Activated CD8-positive, alpha-beta T cell treated with anti-CD3 and anti-CD28 coated beads for 36 hours (primary cell): ENCODE results near the gene CAMK2G. TPM values are rescaled to one million over a fixed set of nuclear protein-coding genes. Genes with fewer than 3 reads are reported as not detected.
A peak's percentile ranks its signal among the peaks of the same experiment; 100 is the strongest.

Experiments used
- ATAC-seq: fragments of 200-7000 bp; cut with Tn5 transposase; one replicate; pipeline ENCODE4 v1.10.0; 2021; ENCODE audit warnings: mild to moderate bottlenecking, moderate library complexity
- CTCF ChIA-PET: fragments of 350-600 bp; sonication (Branson Sonifier 250); formaldehyde crosslinking; loops from one replicate; lab custom pipeline; 2021; ENCODE audit warnings: antibody characterized with exemption; lab: Charles Lee
- POLR2A ChIA-PET: fragments of 350-600 bp; sonication (Branson Sonifier 250); formaldehyde crosslinking; loops from one replicate; lab custom pipeline; 2021; ENCODE audit warnings: antibody characterized with exemption; lab: Charles Lee
- DNase-seq: peaks from one replicate; pipeline ENCODE4 v3.0.0-alpha.2; 2020
- H3K27ac Mint-ChIP-seq: one replicate; pipeline ENCODE4 v1.8.0; 2021; ENCODE audit warnings: mild to moderate bottlenecking, mixed read lengths
- H3K27me3 Mint-ChIP-seq: one replicate; pipeline ENCODE4 v1.8.0; 2021; ENCODE audit warnings: mixed read lengths
- H3K36me3 Mint-ChIP-seq: one replicate; pipeline ENCODE4 v1.8.0; 2021; ENCODE audit warnings: low read depth, mixed read lengths
- H3K4me1 Mint-ChIP-seq: one replicate; pipeline ENCODE4 v1.8.0; 2021; ENCODE audit warnings: low read depth, mixed read lengths
- H3K4me3 Mint-ChIP-seq: one replicate; pipeline ENCODE4 v1.8.0; 2021; ENCODE audit warnings: mild to moderate bottlenecking, moderate library complexity, mixed read lengths
- H3K9me3 Mint-ChIP-seq: one replicate; pipeline ENCODE4 v1.8.0; 2021; ENCODE audit warnings: mixed read lengths
- CTCF ChIP-seq: fragments of 200-600 bp; IDR thresholded peaks from one replicate; pipeline ENCODE4 v1.8.0; 2022; ENCODE audit warnings: antibody characterized with exemption, mild to moderate bottlenecking
- intact Hi-C: fragments of 100-400 bp; cut with micrococcal nuclease; formaldehyde crosslinking; loops from one replicate; pipeline ENCODE4 v1.10.0; 2022
- total RNA-seq, 2 experiments: library from RNA; stranded (reverse); gene quantifications; one replicate each; pipeline ENCODE4 v1.2.3, GENCODE V29; 2021

The CAMK2G gene
- total RNA-seq, 2 experiments from 2014 or later, result 17.8 to 18.5 TPM

GRCh38 chr10:73873142-73873837 lies 1.1 kb downstream of the CAMK2G start:
- no peak for ATAC-seq
- no peak for TF ChIP-seq CTCF
- DNase-seq, result no peak
- intact Hi-C loops, result no loop called here
- CTCF ChIA-PET, result interaction anchor here (0.7 to 9.5 kb wide), 5 partner anchors 8 to 67 kb away, joined by 3 to 430 read pairs (median 4); no protein-coding TSS in a partner anchor
- Mint-ChIP-seq H3K4me3 (peak overlapping the region; percentile 76), H3K4me1 (peaks cover 62% of the 10 kb centered on the region), H3K27ac (peak overlapping the region; percentile 68), H3K27me3 (no peaks in the 10 kb centered on the region), H3K9me3 (no peaks in the 10 kb centered on the region), H3K36me3 (peaks cover 11% of the 10 kb centered on the region)
- POLR2A ChIA-PET, result interaction anchor here (0.8 to 3.6 kb wide), 3 partner anchors 9 to 21 kb away, joined by 3 to 32 read pairs (median 22); no protein-coding TSS in a partner anchor

- intact Hi-C loops, result no loop called here
- CTCF ChIA-PET, result interaction anchor here (0.7 to 1.3 kb wide), 3 partner anchors 9 to 24 kb away, joined by 3 to 5 read pairs (median 4); no protein-coding TSS in a partner anchor
- Mint-ChIP-seq H3K36me3 (peaks cover 11% of the 10 kb centered on the region), H3K4me1 (peaks cover 67% of the 10 kb centered on the region), H3K4me3 (peak overlapping the region; percentile 76), H3K27me3 (no peaks in the 10 kb centered on the region), H3K27ac (peak overlapping the region; percentile 68), H3K9me3 (no peaks in the 10 kb centered on the region)
- POLR2A ChIA-PET, result interaction anchor here (0.8 to 1.0 kb wide), 2 partner anchors 12 to 26 kb away, joined by 3 read pairs; no protein-coding TSS in a partner anchor
- no peak for TF ChIP-seq CTCF
- DNase-seq, result no peak
- no peak for ATAC-seq
These were observed 2.1 kb downstream of the CAMK2G start for GRCh38 chr10:73872190-73872710.

GRCh38 chr10:73871295-73872189 lies 2.8 kb downstream of the CAMK2G start:
- H3K4me1 Mint-ChIP-seq, result peaks cover 67% of the 10 kb centered on the region
- H3K9me3 Mint-ChIP-seq, result no peaks in the 10 kb centered on the region
- peaks cover 11% of the 10 kb centered on the region for H3K36me3 Mint-ChIP-seq
- DNase-seq (no peak), ATAC-seq (no peak)
- peak overlapping the region; percentile 76 for H3K4me3 Mint-ChIP-seq
- H3K27ac Mint-ChIP-seq, result peak overlapping the region; percentile 61
- POLR2A ChIA-PET, result interaction anchor here (1.0 kb wide), 1 partner anchor 25 kb away, joined by 3 read pairs; no protein-coding TSS in a partner anchor
- H3K27me3 Mint-ChIP-seq, result no peaks in the 10 kb centered on the region
- CTCF ChIA-PET, result interaction anchor here (1.1 to 1.3 kb wide), 2 partner anchors 22 to 23 kb away, joined by 4 to 5 read pairs; no protein-coding TSS in a partner anchor
- intact Hi-C loops, result no loop called here
- no peak for TF ChIP-seq CTCF

GRCh38 chr10:73868655-73869195 lies 5.6 kb downstream of the CAMK2G start:
- no peaks in the 10 kb centered on the region for H3K9me3 Mint-ChIP-seq
- ATAC-seq, result no peak
- peaks cover 21% of the 10 kb centered on the region for H3K36me3 Mint-ChIP-seq
- DNase-seq, result no peak
- no peak overlapping the region for H3K4me3 Mint-ChIP-seq
- peaks cover 79% of the 10 kb centered on the region for H3K4me1 Mint-ChIP-seq
- no peaks in the 10 kb centered on the region for H3K27me3 Mint-ChIP-seq
- H3K27ac Mint-ChIP-seq, result peak overlapping the region; percentile 33
- TF ChIP-seq CTCF, result no peak
- intact Hi-C loops, result no loop called here
- ChIA-PET POLR2A (interaction anchor here (0.6 to 2.0 kb wide), 3 partner anchors 10 to 1341 kb away, joined by 3 to 5 read pairs (median 4); no protein-coding TSS in a partner anchor), CTCF (interaction anchor here (0.5 to 1.4 kb wide), 3 partner anchors 11 to 274 kb away, joined by 4 to 10 read pairs (median 6); no protein-coding TSS in a partner anchor)
